VCaP (cell line): Measurements from ENCODE around the gene FAM131C.

Experiments used
- H3K27ac ChIP-seq: fragments of 450-650 bp; 2 replicates; pipeline ENCODE4 v1.5.1; 2017
- TF ChIP-seq, protein P1 (sequence below): fragments of 450-650 bp; conservative IDR thresholded peaks from 2 replicates; pipeline ENCODE4 v1.5.1; 2017; ENCODE audit warnings: mild to moderate bottlenecking, moderate library complexity

Gene FAM131C, protein sequence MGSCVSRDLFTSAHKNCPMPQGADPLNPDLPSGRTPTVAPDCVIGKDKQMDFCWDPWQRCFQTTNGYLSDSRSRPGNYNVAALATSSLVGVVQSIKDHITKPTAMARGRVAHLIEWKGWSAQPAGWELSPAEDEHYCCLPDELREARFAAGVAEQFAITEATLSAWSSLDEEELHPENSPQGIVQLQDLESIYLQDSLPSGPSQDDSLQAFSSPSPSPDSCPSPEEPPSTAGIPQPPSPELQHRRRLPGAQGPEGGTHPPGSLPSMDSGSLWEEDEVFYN

DNA sequence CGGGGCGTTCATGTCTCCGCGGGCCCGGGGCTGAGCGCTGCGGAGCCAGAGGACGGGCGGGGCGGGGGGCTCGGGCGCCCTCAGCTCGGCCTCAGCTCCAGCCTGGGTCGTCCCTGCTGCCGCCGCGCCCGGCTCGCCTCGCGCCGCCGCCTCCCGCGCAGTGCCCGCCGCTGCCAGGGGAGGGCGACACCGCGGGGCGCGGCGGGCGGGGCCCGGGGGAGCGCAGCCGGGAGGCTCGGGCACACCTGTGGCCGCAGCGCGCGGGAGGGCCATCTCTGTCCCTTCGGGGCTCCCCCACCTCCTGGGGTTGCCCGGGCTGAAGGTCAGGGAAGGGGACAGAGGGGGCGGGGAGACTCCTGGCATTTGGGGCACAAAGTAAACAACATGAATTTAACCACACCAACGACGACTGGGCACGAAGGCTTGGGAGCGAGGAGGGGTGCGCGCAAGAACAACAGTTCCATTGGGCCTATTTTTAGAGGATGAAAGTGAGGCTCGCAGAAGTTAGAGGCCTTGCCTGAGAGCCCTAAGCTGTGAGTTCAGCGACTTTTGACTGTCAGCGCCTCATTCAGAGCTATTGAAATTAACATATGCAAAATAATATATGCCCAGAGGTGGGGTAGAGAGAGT, at the start of gene FAM131C:
FAM131C (minus strand) TSS at position 162 of the 630 bp plus-strand sequence. CDS start 209 bp downstream, outside the sequence.
- TF ChIP-seq, protein P1, sequence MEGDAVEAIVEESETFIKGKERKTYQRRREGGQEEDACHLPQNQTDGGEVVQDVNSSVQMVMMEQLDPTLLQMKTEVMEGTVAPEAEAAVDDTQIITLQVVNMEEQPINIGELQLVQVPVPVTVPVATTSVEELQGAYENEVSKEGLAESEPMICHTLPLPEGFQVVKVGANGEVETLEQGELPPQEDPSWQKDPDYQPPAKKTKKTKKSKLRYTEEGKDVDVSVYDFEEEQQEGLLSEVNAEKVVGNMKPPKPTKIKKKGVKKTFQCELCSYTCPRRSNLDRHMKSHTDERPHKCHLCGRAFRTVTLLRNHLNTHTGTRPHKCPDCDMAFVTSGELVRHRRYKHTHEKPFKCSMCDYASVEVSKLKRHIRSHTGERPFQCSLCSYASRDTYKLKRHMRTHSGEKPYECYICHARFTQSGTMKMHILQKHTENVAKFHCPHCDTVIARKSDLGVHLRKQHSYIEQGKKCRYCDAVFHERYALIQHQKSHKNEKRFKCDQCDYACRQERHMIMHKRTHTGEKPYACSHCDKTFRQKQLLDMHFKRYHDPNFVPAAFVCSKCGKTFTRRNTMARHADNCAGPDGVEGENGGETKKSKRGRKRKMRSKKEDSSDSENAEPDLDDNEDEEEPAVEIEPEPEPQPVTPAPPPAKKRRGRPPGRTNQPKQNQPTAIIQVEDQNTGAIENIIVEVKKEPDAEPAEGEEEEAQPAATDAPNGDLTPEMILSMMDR = peak; percentile 93
- peak within 1 kb of the TSS; percentile 41; the same call in 1 of the 2 replicates for H3K27ac ChIP-seq

DNA sequence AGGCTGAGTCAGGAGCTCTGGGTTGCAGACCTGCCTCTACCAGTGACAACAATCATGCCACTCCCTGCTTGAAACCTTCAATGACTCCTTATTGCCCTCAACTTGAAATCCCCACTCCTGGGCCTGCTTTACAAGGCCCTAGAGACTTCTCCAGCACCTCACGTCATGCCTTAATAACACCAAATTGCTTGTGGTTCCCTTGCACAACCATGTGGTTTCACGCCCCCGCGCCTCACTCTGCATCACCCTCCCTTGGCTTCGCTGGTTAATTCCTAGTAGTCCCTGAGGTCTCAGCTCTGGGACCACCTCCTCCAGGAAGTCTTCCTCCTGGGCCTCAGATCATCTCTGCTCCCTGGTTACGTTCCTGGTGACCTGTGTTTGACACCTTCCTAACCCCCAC, 49.5 kb upstream of the FAM131C start:
- peak overlapping the region; percentile 64; the same call in 1 of the 2 replicates for H3K27ac ChIP-seq
- TF ChIP-seq, protein P1 = no peak

DNA sequence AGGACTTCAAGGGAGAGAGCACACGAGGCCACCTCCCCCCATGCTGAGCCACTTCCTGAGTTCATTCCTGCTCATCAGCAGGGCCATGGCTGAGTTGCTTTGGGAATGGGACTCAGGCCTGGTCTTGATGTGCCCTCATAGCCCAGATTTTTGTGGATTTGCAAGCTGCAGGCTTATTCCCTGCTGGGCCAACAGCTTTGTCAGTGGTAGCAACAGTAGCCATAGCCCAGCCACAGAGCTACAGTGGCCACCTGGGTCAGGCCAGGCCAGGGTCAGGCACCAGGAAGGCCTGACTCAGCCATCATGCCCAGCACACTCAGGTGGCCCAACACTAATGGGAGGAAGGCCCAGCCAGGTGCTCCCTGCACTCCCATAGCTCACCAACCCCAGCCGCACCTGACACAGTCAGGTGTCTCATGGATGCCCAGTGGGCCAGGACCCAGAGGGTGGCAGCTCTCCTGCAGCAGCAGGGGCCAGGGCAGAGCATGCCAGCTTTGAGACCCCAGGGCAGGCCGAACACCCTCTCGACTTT, 49.0 kb upstream of the FAM131C start:
- TF ChIP-seq, protein P1 = no peak
- peak overlapping the region; percentile 64 for H3K27ac ChIP-seq

DNA sequence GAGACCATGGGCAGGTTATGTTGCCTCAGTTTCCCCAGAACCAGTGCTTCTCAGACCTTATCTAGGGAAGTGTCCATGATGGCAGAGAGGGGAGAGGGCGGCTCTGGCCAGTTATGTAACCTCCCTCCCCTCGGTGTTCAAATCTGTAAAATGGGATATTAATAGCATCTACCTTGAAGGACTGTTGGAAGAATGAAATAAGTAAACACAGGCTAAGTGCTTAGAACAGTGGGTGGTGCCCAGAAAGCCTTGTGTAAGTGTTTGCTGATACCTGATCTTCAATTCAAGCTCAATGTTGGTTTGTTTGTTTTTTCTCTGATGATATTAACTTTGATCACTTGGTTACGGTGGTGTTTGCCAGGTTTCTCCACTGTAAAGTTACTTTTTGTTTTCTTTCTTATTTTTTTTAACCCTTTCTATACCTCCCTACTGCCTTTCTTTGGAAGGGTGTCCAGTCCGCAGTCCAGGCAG, 47.5 kb upstream of the FAM131C start:
- peak overlapping the region; percentile 64 for H3K27ac ChIP-seq
- TF ChIP-seq, protein P1 = no peak

DNA sequence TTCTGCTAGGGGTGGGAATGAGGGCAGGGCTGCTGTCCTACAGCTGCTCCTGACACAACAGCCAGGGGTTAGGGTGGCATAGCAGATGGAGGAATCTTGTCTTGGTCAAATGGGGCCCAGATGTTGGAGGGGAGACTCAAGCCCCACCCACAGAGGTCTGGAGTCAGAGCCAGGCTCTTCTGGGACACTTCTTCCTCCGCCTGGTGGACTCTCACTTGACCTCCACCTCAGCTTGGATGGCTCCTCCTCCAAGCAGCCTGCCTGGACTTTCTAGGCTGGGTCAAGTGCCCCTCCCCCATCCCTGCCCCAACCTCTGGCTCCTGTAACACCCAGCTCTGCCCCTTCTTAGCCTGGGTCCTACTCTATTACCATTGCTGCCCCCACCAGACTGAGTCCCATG, 47.0 kb upstream of the FAM131C start:
- TF ChIP-seq, protein P1 = no peak
- H3K27ac ChIP-seq = peak overlapping the region; percentile 64; the same call in 1 of the 2 replicates

DNA sequence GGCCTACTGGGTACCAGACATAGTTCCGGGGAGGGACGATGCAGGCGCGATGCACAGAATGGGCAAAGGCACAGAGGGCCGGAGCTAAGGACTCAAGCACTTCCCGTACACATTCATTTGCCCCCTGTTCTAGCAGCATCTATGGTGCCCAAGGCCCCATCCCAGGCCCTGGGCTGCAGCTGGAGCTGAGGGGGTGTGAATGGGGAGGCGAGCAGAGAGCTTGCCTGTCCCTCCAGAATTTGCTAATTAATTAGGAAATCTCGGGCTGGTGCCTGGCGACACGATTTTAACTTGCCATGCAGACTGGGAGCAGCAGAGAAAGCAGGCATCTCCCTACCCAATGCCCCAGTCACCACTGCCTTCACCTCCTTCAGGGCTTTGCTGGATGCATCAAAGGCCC, 46.5 kb upstream of the FAM131C start:
- TF ChIP-seq, protein P1 = no peak
- H3K27ac ChIP-seq = peak overlapping the region; percentile 64; the same call in 1 of the 2 replicates

DNA sequence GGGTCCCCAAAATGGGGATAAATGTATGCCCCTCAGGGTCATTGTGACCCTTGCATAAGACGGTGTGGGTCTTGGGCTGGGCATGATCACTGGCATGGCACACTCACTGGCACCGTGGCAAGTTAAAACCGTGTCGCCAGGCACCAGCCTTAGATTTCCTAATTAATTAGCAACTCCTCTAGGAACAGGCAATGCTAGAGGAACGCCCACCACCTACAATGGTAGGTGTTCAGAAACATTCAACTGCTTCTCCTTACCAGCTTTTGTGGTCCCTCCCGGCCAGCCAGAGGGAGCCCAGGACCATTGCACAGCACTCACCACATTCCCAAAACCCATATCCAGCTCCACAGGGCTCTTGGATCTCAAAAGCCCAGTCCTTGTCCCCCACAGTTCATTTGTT, 46.1 kb upstream of the FAM131C start:
- TF ChIP-seq, protein P1 = no peak
- peak overlapping the region; percentile 64; the same call in 1 of the 2 replicates for H3K27ac ChIP-seq
